GM19043 (cell line): ENCODE measurements around the gene GPC6.
"Not testable (repeated sequence)": the region's sequence is repeated elsewhere in the genome, so short reads cannot be mapped to it uniquely, and the experiment has no call there.

ENCODE experiments used
- ATAC-seq: cut with Tn5 transposase; IDR thresholded peaks from one replicate; pipeline ENCODE4 v1.9.1; 2021; ENCODE audit warnings: low read depth; ENCODE audit not compliant: unreplicated experiment

The GPC6 gene

DNA sequence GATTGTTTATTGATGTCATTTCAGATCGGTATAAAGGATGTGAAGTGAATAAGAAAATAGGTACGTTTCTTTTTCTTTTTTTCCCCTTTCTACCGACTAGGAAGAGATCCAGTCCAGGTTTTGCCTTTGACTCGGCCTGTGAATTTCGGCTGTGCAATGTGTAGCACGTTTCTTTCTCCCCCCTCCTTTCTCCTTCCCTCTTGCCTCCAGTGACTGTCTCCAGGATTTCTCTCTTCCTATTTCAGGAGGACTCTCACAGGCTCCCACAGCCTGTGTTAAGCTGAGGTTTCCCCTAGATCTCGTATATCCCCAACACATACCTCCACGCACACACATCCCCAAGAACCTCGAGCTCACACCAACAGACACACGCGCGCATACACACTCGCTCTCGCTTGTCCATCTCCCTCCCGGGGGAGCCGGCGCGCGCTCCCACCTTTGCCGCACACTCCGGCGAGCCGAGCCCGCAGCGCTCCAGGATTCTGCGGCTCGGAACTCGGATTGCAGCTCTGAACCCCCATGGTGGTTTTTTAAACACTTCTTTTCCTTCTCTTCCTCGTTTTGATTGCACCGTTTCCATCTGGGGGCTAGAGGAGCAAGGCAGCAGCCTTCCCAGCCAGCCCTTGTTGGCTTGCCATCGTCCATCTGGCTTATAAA is at the start of gene GPC6:
Gene GPC6, plus strand, starts transcription at position 185 of the 657 bp plus-strand sequence.
- no peak for ATAC-seq

DNA sequence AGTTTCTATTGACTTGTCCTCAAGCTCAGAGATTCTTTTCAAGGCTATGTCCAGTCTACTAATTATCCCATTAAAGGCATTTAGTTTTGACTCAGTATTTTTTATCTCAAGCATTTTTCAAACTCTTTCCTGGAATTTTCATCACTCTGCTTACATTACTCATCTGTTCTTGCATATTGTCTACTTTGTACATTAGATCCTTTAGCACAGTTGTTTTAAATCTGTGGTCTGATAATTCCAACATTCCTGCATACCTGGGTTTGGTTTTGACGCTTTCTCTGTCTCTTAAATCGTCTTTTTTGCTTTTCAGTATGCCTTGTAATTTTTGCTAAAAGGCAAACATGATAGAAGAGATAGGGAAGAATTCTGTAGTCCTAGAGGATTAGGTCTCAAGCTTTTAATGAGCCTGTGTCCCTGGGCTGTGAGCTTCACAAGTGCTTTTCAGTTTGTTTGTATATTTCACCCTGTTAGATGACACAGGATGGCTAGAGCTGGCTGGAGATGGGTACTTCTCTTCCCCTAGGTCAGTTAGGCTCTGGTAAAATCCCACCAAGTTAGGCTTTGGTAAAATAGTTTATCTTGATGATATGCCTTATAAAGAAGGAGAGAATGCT is 46.1 kb upstream of the GPC6 start:
- no peak for ATAC-seq

DNA sequence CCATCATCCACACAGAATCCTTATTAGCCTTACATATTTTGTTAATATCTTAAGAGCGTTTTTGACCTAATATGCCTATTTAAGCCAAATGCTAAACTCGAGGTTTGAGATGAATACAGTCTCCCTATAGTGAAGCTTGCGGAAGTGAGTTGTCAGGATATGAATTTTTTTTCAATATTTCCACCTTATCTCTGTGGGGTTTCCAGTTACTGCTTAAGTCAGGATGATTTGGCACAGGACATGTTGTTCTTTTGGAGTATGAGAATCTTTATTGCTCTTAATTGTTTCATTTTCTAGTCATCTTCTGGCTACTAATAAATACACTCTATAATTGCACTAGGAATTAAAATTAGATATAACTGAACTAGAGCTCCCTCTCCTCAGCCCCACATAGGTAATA is 44.2 kb upstream of the GPC6 start:
- no peak for ATAC-seq

DNA sequence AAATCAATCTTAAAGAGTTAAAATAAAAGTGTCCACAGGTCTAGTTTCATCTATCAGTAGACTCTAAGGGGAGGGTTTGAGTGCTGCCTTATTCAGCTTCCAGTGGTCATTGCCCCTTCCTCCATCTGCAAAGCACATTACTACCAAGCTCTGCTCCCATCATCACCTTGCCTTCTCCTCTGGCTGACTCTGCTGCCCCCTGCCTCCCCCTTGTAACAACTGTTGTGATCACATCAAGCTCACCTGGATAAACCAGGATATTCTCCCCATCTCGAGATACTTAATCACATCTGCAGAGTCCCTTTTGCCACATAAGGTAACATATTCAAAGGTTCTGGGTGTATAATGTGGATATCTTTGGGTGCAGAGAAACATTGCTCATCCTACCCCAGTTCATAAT is 43.3 kb upstream of the GPC6 start:
- ATAC-seq: no peak

DNA sequence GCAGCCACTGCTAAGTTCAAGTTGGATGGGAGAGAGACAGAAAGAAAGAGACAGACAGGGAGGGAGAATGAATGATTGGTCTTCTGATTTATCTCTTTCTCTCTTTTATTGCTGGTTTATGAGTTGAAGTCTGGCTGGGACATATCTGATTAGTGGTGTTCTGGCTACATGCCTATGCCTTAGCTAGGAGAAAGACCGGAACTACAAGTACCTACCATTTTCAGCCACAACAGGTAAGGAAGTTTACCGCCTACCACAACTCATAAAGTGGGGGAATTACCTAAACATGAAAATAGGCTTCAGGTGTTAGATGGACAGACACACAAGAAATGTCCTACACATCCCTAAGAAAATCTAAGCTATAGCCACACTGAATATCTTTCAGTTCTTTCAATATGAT is 36.6 kb upstream of the GPC6 start:
- no peak for ATAC-seq

DNA sequence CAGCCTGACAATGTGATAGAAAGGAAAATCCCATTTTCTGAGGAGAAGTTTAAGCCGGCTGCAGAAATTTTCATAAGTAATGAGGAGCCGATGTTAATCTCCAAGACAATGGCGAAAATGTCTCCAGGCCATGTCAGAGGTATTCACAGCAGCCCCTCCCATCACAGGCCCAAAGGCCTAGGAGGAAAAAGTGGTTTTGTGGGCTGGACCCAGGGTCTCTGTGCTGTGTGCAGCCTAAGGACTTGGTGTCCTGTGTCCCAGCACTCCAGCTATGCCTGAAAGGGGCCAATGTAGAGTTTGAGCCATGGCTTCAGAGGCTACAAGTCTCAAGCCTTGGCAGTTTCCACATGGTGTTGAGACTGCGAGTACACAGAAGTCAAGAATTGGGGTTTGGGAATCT is 32.9 kb upstream of the GPC6 start:
- ATAC-seq: no peak

DNA sequence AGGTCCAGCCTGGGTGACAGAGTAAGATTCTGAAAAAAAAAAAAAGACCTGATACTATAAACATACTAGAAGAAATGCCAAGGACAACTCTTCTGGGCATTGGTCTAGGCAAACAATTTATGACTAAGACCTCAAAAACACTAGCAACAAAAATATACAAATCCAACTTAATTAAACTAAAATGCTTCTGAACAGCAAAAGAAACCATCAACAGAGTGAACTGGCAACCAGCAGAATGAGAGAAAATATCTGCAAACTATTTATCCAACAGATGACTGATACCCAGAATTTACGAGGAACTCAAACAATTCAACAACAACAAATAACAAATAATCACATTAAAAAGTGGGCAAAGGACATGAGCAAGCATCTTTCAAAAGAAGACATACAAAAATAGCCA is 26.8 kb upstream of the GPC6 start:
- no peak for ATAC-seq

DNA sequence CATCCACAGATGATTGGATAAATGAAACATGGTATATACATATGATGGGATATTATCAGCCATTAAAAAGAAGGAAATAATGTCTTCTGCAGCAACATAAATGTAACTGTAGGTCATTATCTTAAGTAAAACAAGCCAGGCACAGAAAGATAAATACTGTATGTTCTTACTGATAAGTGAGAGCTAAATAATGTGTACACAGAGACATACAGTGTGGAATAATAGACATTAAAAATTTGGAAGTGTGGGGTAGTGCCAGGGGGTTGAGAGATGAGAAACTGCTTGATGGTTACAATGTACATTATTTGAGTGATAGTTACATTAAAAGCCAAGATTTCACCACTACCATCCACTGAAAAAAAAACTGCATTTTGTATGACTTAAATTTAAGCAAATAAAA is 26.0 kb upstream of the GPC6 start:
- no peak for ATAC-seq

DNA sequence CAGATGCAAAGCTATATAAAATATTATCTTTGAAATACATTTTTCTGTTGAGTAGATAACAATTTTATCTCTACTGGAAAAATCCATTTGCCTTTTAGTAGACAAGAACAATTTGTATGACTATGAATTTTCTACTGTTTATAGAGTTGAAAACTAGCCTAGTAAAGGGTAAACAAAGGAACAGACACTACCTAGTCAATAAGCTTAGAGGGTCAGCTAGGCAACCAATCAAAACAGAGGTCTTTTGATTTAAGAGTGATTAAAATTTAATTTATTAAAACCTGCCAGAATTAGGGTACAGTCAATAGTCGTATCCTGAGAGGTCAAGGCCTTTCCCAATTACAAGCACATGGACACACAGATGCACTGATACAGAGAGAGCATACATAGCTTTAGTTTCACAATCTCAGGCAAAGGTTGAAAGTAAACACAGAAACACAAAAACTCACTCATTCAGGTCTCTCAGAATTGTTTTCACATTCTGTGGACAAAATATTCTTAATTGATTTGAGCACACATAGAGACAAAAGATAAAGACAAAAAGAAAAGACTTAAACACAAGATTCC is 24.5 kb upstream of the GPC6 start:
- no peak for ATAC-seq

DNA sequence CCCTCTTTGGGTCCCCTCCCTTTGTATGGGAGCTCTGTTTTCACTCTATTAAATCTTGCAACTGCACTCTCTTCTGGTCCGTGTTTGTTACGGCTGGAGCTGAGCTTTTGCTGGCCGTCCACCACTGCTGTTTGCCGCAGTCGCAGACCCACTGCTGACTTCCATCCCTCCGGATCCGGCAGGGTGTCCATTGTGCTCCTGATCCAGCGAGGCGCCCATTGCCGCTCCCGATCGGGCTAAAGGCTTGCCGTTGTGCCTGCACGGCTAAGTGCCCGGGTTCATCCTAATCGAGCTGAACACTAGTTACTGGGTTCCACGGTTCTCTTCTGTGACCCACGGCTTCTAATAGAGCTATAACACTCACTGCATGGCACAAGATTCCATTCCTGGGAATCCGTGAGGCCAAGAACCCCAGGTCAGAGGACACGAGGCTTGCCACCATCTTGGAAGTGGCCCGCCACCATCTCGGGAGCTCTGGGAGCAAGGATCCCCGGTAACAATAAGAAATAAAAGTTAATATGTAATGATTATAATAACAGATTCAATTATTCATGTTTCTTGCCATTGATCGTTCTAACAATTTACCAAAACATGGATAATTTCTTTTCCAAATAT is 19.7 kb upstream of the GPC6 start:
- not testable (repeated sequence) for ATAC-seq

DNA sequence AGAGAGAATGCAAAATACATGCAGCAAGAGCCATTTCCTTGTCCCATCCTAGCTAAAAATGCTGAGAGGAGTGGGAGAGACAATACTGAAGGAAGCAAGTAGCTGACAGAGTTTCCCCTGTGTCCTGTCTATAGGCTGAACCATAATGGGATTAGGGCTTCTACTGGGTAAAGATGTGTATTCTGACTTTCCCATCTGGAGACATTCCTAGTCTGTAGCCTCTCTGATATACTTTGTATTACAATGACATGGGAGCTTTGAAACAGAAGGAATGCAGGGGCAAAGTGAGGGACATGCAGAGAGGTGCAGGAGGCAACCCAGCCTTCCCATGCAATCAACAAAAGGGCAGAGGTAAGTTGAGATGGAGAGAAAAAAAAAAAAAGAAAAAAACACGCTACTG is 10.5 kb upstream of the GPC6 start:
- no peak for ATAC-seq

DNA sequence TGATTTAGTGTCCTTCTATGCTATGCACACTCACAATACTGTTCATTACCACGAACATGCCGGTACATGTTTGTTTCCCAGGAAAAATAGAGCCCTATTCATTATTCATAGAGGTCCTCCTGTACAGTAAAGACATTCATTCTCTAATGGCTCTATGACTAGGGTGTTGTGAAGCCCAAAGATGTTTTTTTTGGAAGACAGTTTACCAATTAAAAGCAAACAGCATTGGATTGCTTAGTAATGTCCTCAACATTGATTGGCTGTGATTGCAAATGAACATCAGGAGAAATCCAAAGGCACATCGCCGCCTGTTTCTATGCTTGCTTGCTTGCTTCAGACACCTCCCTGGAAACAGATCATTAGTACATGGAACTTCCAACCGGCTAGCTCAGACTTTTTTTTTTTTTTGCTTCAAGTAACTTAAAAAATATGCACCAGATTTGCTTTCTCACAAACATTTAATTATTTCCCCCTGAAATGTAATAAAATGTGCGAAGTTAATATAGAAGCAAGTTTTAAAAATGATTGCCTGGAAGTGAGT is 8.8 kb upstream of the GPC6 start:
- ATAC-seq: no peak

DNA sequence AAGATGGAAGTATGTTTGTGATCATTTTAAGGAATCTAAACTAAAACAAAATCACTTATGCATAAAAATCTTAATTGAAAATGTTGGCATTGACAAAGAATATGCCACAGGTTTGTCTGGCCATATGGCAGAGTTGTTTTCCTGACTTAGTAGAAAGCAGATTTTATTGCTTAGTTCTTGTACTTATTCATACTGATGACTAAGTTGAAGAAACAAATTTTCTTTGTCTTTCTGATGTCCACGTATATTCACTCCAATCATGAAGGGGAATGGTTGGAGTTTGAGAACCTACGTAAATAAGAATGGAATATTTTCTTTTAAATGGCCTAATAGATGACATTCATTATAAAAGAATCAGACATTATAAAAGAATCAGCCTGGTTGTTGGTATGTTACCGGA is 8.0 kb upstream of the GPC6 start:
- no peak for ATAC-seq

DNA sequence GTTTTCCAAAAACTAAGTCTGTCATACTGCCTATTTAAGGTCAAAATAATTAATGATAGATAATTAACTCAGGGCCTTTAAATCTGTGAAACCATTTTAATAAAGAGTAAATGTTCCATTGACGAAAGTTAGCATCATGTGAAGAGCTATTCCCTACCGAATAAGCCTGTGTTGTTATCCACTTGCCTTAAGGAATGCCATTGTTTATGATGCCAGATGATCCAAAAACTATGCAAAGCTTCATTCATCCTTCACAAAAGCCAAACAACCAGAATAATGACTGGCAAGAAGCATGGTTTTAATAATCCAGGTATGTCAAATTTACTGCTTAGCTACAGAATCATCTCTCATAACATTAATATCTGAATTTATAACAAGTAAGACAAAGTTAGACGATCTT is 6.5 kb upstream of the GPC6 start:
- no peak for ATAC-seq

DNA sequence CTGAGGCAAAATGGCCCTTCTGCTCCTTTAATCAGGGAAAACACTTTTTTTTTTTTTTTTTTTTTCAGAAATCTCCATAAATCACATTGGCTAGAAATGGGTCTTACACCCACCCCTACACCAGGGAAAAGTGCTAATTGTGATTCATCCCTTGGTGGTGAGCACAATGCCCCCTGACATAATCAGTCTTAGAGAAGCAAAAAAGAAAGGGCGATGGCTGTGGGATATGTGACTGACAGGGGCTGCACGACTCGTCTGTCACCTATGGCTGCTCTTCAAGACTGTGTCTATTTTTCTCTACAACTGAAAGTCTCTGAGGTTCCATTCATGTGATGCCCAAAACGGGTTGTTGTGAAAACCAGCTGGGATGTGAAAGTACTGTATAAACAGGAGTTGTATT is 3.6 kb upstream of the GPC6 start:
- ATAC-seq: no peak

DNA sequence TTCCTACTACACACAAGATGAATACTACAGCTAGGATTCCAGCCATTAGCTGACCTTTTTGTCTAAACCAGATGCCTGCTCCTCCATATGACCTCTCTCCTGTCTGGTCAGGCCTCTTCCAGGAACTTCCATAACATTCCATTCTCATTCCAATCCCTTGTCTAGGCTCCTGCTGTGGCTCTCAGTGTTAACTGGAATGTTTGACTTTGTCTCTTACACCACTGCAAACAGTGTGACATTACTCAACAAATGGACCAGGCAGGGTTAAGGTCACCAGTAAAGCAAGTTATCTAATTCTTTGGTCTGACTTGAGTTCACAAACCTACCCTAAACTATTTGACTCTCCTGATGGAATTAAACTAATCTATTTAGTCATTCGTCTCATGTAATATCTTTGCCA is 2.1 kb upstream of the GPC6 start:
- ATAC-seq: no peak

DNA sequence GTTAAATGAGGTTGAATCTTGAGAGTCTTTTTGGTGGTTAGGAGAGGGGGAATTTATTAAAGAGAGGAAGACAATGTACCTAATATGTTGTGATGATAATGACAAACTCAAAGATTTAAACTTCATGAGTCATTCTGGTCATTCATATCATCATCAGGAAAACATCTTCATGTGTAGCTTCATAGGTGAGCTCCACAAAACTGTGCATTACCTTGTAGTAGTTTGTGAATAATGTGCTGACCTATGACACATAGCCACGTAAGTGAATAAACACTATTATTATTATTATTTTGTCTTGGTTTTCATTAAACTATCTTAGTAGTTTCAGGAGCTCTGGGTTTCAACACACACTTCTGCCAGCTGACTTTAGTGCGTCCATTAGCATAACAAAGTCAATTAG is 997 bp upstream of the GPC6 start:
- ATAC-seq: no peak

DNA sequence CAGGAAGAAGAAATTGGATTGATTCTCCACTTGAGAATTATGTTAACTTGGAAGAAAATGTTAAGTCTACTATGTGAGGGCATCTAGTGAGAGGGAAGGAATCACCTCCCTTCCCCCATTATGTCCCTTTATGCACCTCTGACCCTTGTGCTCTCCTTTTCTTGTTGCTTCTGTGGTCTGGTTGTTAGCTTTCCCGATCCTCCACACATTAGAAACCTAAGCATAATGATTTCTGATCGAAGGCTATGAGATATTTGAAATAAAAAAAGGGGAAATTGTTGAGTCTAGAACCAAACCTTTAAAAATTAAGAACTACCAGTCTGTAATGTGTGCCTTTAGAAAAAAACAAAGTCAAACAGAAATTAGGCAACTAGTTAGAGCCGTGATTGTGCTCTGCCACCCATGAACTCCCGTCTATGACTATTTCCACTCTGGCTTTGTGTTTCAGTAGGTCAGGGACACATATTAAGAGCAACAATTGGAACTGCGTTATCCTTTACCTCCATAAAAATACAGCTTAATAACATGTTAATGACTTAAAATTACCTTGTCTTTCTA is 463 bp upstream of the GPC6 start:
- ATAC-seq: no peak

DNA sequence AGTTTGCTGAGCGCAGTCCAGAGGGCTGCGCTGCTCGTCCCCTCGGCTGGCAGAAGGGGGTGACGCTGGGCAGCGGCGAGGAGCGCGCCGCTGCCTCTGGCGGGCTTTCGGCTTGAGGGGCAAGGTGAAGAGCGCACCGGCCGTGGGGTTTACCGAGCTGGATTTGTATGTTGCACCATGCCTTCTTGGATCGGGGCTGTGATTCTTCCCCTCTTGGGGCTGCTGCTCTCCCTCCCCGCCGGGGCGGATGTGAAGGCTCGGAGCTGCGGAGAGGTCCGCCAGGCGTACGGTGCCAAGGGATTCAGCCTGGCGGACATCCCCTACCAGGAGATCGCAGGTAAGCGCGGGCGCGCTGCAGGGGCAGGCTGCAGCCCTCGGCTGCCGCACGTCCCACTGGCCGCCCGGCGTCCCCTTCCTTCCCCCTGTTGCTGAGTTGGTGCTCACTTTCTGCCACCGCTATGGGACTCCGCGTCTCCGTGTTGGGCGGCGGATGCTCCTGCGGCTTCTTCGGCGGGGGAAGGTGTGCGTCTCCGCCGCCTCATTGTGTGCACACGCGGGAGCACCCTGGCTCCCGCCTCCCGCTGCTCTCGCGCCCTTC is 772 bp downstream of the GPC6 start:
- no peak for ATAC-seq

DNA sequence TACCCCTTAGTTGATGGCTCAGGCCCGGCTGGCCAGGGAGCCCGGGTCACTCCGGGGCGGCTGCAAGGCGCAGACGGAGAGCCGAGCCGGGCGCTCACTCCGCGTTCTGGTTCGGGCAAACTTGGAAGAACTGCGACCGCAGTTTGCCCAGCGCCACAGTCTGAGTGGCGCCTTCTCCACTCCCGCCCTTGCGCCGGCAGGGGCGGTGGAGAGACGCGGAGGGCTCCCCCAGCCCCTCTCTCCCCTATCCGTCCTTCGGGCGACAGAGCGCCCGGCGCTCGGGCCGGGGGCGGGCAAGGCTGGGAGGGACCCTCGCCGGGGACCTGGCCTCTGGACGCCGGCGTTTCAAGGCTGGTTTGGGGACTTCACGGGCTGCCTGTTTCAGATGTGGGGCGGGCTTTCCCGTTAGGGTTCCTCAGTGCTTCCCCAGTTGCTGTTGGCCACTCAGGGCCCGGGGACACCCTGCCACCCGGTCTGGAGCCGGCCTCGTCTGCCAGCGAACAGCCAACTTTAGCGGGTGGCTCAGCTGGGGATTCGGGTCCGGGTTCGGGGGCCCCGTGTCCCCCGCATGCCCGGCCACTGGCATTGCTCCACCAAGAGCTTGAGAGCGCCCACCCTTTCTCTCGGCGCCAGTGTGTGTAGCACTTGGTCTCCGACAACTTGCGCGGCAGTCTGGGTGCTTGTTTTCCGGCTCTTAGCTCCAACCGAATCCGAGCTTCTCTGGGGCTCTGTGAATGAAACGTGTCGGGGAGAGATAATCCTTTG is 1.5 kb downstream of the GPC6 start:
- no peak for ATAC-seq

DNA sequence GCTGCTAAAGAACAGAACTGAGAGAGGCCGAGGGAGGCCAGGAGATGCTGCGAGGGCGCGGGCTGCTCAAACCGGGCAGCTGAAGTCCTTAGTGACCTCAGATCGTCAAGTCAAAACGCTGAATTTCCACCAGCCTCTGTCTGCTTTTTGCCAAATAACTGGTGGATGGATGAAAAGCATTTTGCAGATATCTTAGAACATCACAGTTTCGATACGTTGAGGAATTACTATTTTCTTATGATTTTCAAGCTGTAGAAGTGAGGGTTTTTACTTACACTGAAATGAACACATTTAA is 2.0 kb downstream of the GPC6 start:
- no peak for ATAC-seq
